Cardiac ventricle fibroblast (primary cell): ENCODE data around the gene TICRR. TPM values are rescaled to one million over a fixed set of nuclear protein-coding genes. Genes with fewer than 3 reads are reported as not detected.

Source experiments
- total RNA-seq: library from RNA; depleted of rRNA; stranded (reverse); fragments of >200 nt; gene quantifications from 2 replicates; pipeline ENCODE4 v1.2.3, GENCODE V29; 2015

TICRR gene, protein sequence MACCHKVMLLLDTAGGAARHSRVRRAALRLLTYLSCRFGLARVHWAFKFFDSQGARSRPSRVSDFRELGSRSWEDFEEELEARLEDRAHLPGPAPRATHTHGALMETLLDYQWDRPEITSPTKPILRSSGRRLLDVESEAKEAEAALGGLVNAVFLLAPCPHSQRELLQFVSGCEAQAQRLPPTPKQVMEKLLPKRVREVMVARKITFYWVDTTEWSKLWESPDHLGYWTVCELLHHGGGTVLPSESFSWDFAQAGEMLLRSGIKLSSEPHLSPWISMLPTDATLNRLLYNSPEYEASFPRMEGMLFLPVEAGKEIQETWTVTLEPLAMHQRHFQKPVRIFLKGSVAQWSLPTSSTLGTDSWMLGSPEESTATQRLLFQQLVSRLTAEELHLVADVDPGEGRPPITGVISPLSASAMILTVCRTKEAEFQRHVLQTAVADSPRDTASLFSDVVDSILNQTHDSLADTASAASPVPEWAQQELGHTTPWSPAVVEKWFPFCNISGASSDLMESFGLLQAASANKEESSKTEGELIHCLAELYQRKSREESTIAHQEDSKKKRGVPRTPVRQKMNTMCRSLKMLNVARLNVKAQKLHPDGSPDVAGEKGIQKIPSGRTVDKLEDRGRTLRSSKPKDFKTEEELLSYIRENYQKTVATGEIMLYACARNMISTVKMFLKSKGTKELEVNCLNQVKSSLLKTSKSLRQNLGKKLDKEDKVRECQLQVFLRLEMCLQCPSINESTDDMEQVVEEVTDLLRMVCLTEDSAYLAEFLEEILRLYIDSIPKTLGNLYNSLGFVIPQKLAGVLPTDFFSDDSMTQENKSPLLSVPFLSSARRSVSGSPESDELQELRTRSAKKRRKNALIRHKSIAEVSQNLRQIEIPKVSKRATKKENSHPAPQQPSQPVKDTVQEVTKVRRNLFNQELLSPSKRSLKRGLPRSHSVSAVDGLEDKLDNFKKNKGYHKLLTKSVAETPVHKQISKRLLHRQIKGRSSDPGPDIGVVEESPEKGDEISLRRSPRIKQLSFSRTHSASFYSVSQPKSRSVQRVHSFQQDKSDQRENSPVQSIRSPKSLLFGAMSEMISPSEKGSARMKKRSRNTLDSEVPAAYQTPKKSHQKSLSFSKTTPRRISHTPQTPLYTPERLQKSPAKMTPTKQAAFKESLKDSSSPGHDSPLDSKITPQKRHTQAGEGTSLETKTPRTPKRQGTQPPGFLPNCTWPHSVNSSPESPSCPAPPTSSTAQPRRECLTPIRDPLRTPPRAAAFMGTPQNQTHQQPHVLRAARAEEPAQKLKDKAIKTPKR (N-terminal part only)
- total RNA-seq = 0.69 and 0.88 TPM in 2 replicates

DNA sequence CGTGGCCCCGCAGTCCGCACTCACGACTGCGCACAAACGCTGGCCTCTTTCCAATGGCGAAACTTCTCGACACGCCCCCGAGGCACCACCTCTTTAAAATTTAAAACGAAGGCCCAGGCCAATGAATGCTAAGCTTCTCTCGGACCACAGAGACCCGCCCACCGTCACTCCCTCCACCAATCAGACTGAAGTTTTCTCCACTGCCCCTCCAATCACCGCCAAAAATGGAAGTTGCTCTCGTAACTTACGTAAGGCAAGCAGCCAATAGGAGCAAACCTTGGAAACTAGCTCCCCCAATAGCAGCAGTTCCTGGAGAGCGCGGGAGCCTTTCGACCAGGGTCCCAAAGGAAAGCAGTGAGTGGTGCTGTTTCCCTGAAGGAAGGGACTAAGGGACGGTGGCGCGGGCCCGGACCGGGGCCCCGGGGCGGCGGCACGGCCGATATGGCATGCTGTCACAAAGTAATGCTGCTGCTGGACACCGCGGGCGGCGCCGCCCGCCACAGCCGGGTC lies at the start of gene TICRR:
Gene TICRR, plus strand, starts transcription at position 324 of the 510 bp plus-strand sequence. Its CDS starts 118 bp downstream, at position 442.

DNA sequence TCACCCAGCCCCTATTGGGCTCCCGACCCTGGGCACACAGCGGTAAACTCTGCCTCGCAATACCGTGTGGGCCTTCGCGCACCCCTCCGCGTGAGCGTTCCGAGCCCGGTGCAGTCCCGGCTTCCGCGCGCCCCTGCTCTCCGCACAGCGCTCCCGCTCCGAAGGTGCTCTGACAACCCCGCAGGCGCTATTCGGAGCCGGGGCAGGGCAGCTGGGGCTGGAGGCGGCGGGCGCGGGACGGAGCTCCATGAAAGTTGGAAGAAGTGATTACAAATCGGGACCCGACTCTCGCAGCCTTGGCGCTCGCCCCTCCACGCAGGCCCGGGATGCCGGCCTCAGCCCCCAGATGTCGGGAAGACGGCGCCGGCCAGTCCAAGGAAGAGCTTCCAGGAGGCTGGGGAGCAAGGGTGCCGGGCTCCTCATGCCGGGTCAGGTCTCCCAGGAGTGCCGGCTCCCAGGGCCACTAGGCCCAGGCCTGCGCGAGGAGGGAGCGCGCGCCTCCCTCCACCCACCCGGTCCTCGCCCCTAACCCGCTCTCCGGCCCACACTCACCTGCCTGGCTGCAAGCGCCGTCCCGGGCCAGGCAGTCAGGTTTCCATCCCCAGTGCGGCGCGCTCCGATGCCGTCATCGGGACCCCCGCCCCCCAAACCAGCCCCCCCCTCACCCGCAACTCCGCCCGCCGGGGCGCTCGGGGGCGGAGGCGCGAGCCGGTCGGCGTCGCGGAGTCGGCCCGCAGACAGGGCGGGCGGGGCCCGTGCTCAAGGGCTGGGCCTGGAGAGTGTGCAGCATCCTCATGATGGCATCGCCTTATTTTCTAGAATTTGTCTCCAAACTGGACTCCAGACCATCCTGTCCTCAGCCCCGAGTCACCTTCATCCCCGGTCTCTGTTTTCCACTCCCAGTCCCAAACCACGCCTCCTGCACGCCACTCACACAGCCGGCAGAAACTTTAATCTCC lies 79.9 kb downstream of the TICRR start, which contains the start of gene KIF7:
Gene KIF7, minus strand, starts transcription at position 621 of the 959 bp plus-strand sequence. CDS start 2,537 bp downstream, outside the sequence.

Other genes with a start within 250 kb of the TICRR start
- gene POLG, start 240.6 kb upstream of the TICRR start, total RNA-seq = 30.7 and 40.3 TPM in 2 replicates
- gene RHCG, start 78.9 kb upstream of the TICRR start, total RNA-seq = not detected in 2 replicates
- 27.4 and 28.3 TPM in 2 replicates for gene KIF7, start 80.0 kb downstream of the TICRR start, total RNA-seq
- gene PLIN1, start 103.9 kb downstream of the TICRR start, total RNA-seq = 15.8 and 16.5 TPM in 2 replicates
- 6.4 and 7.4 TPM in 2 replicates for gene PEX11A, start 115.3 kb downstream of the TICRR start, total RNA-seq
- gene WDR93, start 115.3 kb downstream of the TICRR start, total RNA-seq = 0.10 TPM in 1 of 2 replicates, not detected in the other
- gene MESP1, start 175.8 kb downstream of the TICRR start, total RNA-seq = 1.2 and 2.1 TPM in 2 replicates
- gene MESP2, start 200.9 kb downstream of the TICRR start, total RNA-seq = 0.98 and 1.3 TPM in 2 replicates
- 103 and 119 TPM in 2 replicates for gene ANPEP, start 239.4 kb downstream of the TICRR start, total RNA-seq